ENCODE data around the gene PLPPR2.

Gene PLPPR2

GRCh38 chr19:11356676-11357550, 1.7 kb downstream of the PLPPR2 start:
- no peak for DNase-seq (ENCODE audit: low spot score)
- in situ Hi-C loops (cut with MboI; ENCODE audit: low sequenced_read_pairs, unreplicated experiment): no loop called here
- TF ChIP-seq, protein P1, sequence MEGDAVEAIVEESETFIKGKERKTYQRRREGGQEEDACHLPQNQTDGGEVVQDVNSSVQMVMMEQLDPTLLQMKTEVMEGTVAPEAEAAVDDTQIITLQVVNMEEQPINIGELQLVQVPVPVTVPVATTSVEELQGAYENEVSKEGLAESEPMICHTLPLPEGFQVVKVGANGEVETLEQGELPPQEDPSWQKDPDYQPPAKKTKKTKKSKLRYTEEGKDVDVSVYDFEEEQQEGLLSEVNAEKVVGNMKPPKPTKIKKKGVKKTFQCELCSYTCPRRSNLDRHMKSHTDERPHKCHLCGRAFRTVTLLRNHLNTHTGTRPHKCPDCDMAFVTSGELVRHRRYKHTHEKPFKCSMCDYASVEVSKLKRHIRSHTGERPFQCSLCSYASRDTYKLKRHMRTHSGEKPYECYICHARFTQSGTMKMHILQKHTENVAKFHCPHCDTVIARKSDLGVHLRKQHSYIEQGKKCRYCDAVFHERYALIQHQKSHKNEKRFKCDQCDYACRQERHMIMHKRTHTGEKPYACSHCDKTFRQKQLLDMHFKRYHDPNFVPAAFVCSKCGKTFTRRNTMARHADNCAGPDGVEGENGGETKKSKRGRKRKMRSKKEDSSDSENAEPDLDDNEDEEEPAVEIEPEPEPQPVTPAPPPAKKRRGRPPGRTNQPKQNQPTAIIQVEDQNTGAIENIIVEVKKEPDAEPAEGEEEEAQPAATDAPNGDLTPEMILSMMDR (IDR thresholded peaks at IDR 0.05; ENCODE audit: borderline replicate concordance, control extremely low read depth, extremely low read depth, insufficient read depth, missing control alignments): no peak

- TF ChIP-seq, protein P1 (IDR thresholded peaks at IDR 0.05; ENCODE audit: borderline replicate concordance, control extremely low read depth, extremely low read depth, insufficient read depth, missing control alignments): no peak
- DNase-seq (ENCODE audit: low spot score): no peak
- in situ Hi-C loops (cut with MboI; ENCODE audit: low sequenced_read_pairs, unreplicated experiment): no loop called here
Observed at GRCh38 chr19:11359421-11359820, 4.2 kb downstream of the PLPPR2 start.

DNA sequence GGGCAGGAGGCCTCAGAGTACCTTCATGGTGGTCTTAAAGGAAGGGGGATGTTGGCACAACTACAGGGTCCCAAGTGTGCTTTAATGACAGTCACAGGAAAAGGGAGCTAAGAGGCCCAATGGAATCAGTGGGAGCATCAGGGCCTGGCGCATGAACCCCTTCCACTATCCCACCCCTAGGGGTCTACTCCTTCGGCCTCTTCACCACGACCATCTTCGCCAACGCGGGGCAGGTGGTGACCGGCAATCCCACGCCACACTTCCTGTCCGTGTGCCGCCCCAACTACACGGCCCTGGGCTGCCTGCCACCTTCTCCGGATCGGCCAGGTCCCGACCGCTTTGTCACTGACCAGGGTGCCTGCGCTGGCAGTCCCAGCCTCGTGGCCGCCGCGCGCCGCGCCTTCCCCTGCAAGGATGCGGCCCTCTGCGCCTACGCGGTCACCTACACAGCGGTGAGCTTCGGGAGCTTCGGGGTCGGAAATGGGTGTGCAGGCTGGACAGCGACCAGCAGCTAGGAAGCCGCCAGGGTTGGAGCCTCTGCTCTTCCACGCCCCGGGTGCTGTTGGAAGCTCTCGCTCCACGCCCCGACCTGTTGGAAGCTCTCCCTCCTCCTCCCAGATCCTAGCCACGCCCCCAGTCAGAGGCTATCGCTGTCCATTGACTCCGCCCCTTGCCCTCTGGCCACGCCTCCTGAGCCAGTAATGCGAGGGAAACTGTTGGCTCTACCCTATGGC, 6.0 kb downstream of the PLPPR2 start:
- TF ChIP-seq, protein P1 (IDR thresholded peaks at IDR 0.05; ENCODE audit: borderline replicate concordance, control extremely low read depth, extremely low read depth, insufficient read depth, missing control alignments): no peak
- no peak for DNase-seq (ENCODE audit: low spot score)
- in situ Hi-C loops (cut with MboI; ENCODE audit: low sequenced_read_pairs, unreplicated experiment): no loop called here

DNA sequence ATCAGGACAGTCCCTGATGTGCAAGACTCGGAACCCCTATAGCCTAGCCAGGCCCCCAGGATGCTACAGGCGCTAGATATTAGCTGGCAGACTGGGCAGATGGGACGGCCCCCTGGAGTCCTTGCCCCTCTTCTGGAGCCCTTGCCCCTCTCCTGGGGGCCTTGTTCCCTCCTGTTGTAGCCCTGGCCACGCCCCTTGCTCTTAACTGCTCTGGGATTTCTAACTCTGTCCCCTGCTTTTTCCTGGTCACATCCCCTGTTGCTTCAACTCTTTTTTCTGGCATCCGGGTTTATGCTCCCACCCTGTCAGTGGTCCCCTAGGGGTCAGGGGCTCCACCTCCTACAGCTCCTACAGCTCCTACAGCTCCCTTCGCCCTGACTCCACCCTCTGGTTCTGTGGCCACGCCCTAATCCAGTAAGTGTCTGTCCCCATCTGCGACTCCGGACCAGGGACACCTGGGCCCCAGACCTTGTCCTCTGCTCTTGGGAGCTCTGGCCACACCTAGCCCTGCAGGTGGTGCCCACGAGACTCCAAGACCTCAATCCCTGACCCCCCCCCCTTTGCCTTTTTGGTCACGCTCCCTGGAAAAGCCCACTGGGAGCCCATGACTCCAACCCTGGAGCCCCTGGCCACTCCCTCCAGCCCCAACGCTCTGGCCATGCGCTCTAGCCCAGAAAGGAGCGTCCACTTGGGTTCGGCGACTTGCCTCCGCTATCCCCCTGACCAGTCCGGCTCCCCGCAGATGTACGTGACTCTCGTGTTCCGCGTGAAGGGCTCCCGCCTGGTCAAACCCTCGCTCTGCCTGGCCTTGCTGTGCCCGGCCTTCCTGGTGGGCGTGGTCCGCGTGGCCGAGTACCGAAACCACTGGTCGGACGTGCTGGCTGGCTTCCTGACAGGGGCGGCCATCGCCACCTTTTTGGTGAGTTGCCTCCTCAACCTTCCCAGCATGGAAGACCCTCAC, 6.8 kb downstream of the PLPPR2 start:
- DNase-seq (ENCODE audit: low spot score): no peak
- TF ChIP-seq, protein P1 (IDR thresholded peaks at IDR 0.05; ENCODE audit: borderline replicate concordance, control extremely low read depth, extremely low read depth, insufficient read depth, missing control alignments): no peak
- in situ Hi-C loops (cut with MboI; ENCODE audit: low sequenced_read_pairs, unreplicated experiment): no loop called here

DNA sequence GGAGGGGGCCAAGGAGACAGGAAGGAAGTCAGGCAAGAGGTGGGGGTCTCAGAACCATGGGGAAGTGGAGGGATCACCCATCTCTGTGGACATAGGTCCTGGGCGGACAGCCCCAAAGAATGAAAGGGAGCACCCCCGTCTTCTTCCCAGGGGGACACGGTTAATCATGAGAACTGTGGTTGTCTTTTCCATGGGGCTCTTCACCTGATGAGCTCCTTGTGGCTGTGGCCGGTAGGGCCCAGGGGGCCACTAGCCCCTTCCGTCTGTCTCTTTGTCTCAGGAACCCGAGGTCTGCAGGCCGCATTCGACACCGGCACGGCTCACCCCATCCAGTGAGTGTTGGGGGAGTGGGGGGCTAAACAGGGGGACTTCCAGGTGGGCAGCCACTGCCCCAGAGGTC, 8.6 kb downstream of the PLPPR2 start:
- no peak for DNase-seq (ENCODE audit: low spot score)
- TF ChIP-seq, protein P1 (IDR thresholded peaks at IDR 0.05; ENCODE audit: borderline replicate concordance, control extremely low read depth, extremely low read depth, insufficient read depth, missing control alignments): no peak
- in situ Hi-C loops (cut with MboI; ENCODE audit: low sequenced_read_pairs, unreplicated experiment): no loop called here
